NK-92 (cell line): ENCODE measurements around the gene ADI1.

Experiments
- DNase-seq: peaks from one replicate; lab custom pipeline; 2025; ENCODE audit not compliant: unreplicated experiment; lab: John Stamatoyannopoulos, UW

Gene ADI1

GRCh38 chr2:3519255-3520205 is at the start of gene ADI1:
ADI1 (minus strand) TSS chr2:3519531; CDS start chr2:3519487, 44 bp downstream.
- DNase-seq, result no peak

- no peak for DNase-seq
These were observed 47.5 kb upstream of the ADI1 start for GRCh38 chr2:3566806-3567205.

GRCh38 chr2:3565117-3565516 is 45.8 kb upstream of the ADI1 start:
- no peak for DNase-seq

- DNase-seq, result no peak
These were observed 44.2 kb upstream of the ADI1 start for GRCh38 chr2:3563521-3563976.

- peak; percentile 80 for DNase-seq
These were observed 39.1 kb upstream of the ADI1 start, which contains the start of gene RNASEH1 for GRCh38 chr2:3558205-3559014. RNASEH1 (minus strand) TSS chr2:3558333; CDS start chr2:3558260, 73 bp downstream.

GRCh38 chr2:3557639-3558204 is 38.4 kb upstream of the ADI1 start:
- no peak for DNase-seq

GRCh38 chr2:3553946-3554345 is 34.6 kb upstream of the ADI1 start:
- DNase-seq, result no peak

- no peak for DNase-seq
These were observed 28.6 kb upstream of the ADI1 start for GRCh38 chr2:3547915-3548314.

- DNase-seq, result no peak
These were observed 26.6 kb upstream of the ADI1 start for GRCh38 chr2:3545788-3546478.

- no peak for DNase-seq
These were observed 23.8 kb upstream of the ADI1 start for GRCh38 chr2:3543023-3543683.

- DNase-seq, result no peak
These were observed 22.8 kb upstream of the ADI1 start for GRCh38 chr2:3542107-3542506.

GRCh38 chr2:3539836-3540235 is 20.5 kb upstream of the ADI1 start:
- DNase-seq, result no peak

GRCh38 chr2:3536682-3537632 is 17.6 kb upstream of the ADI1 start:
- DNase-seq, result no peak

GRCh38 chr2:3535794-3536681 is 16.7 kb upstream of the ADI1 start:
- DNase-seq, result no peak

- no peak for DNase-seq
These were observed 16.1 kb upstream of the ADI1 start for GRCh38 chr2:3535467-3535793.

- DNase-seq, result no peak
These were observed 15.0 kb upstream of the ADI1 start for GRCh38 chr2:3534251-3534814.

GRCh38 chr2:3533836-3534235 is 14.5 kb upstream of the ADI1 start:
- no peak for DNase-seq

GRCh38 chr2:3532941-3533340 is 13.6 kb upstream of the ADI1 start:
- DNase-seq, result no peak
